A549 (cell line): ENCODE results near the gene FOLR1. TPM values are rescaled to one million over a fixed set of nuclear protein-coding genes. Genes with fewer than 3 reads are reported as not detected.

Experiments
- ATAC-seq, 2 experiments: fragments of 200-7000 bp in 1 of 2; fragments of >200 bp in 1 of 2; cut with Nextera tagmentation in 1 of 2; cut with Tn5 transposase in 1 of 2; 3 replicates each; pipeline versions ENCODE4 v1.8.0 to v1.9.1; 2018 to 2020; ENCODE audit warnings: mild to moderate bottlenecking in 1 of 2, moderate library complexity in 1 of 2
- CTCF ChIA-PET: fragments of 300-600 bp; sonication (Branson Sonifier 250); formaldehyde crosslinking; extraction: SDS; loops from one replicate; lab custom pipeline; 2021; ENCODE audit warnings: antibody characterized with exemption, inconsistent platforms; lab: Yijun Ruan, JAX
- POLR2A ChIA-PET: fragments of 350-600 bp; formaldehyde crosslinking; extraction: SDS; loops from one replicate; lab custom pipeline; 2021; ENCODE audit warnings: antibody characterized with exemption, inconsistent platforms; lab: Yijun Ruan, JAX
- DNase-seq, 2 experiments: peaks; one replicate each; pipeline versions ENCODE4 v3.0.0 to v3.0.0-alpha.2; 2011 to 2016; ENCODE audit warnings: low read depth in 1 of 2, low spot score in 1 of 2
- FAIRE-seq: peaks from 2 replicates; lab custom pipeline; 2011; peaks lifted over from hg19 to GRCh38; lab: Jason Lieb, UNC
- H3K27ac ChIP-seq, 2 experiments: fragments of >200 bp; sonication (Bioruptor Twin); formaldehyde crosslinking; 3 replicates each; pipeline ENCODE4 v1.5.1; 2016 to 2017
- H3K4me1 ChIP-seq: fragments of >200 bp; sonication (Bioruptor Twin); formaldehyde crosslinking; 3 replicates; pipeline ENCODE4 v1.6.1; 2016
- H3K4me2 ChIP-seq: fragments of >200 bp; sonication (Bioruptor Twin); formaldehyde crosslinking; 3 replicates; pipeline ENCODE4 v1.6.1; 2016
- H3K4me3 ChIP-seq: fragments of >200 bp; sonication (Bioruptor Twin); formaldehyde crosslinking; 3 replicates; pipeline ENCODE4 v1.5.1; 2016
- H3K9me3 ChIP-seq: fragments of >200 bp; sonication (Bioruptor Twin); formaldehyde crosslinking; 3 replicates; pipeline ENCODE4 v1.6.1; 2016
- BCL3 ChIP-seq: fragments of >200 bp; sonication (Bioruptor Twin); formaldehyde crosslinking; IDR thresholded peaks from 3 replicates; pipeline ENCODE4 v1.6.1; 2016
- BHLHE40 ChIP-seq: IDR thresholded peaks from 2 replicates; pipeline ENCODE4 v1.6.1; 2012; ENCODE audit warnings: low read depth, low read length, inconsistent platforms
- CBX2 ChIP-seq: fragments of 200-600 bp; sonication (generic); IDR thresholded peaks from 2 replicates; pipeline ENCODE4 v1.6.1; 2016; ENCODE audit warnings: low read depth, mild to moderate bottlenecking, borderline replicate concordance
- CHD2 ChIP-seq: fragments of 150-350 bp; IDR thresholded peaks from 2 replicates; pipeline ENCODE4 v1.6.1; 2014; ENCODE audit warnings: low read length; ENCODE audit not compliant: partially characterized antibody
- CHD4 ChIP-seq: fragments of 200-600 bp; sonication (generic); IDR thresholded peaks from 2 replicates; pipeline ENCODE4 v1.6.1; 2016; ENCODE audit warnings: antibody characterized with exemption, mild to moderate bottlenecking, borderline replicate concordance
- CTCF ChIP-seq: fragments of >200 bp; sonication (Bioruptor Twin); formaldehyde crosslinking; IDR thresholded peaks from 3 replicates; pipeline ENCODE4 v1.5.1; 2016
- EHMT2 ChIP-seq: fragments of 200-600 bp; sonication (generic); IDR thresholded peaks from 2 replicates; pipeline ENCODE4 v1.6.1; 2016; ENCODE audit warnings: antibody characterized with exemption, low read depth, mild to moderate bottlenecking, moderate library complexity
- FOSB ChIP-seq: fragments of 250-450 bp; sonication (Bioruptor Pico); IDR thresholded peaks from 2 replicates; pipeline ENCODE4 v1.5.0; 2020; ENCODE audit warnings: mild to moderate bottlenecking, moderate library complexity
- FOSL2 ChIP-seq, 2 experiments: fragments of 450-650 bp in 1 of 2; fragments of >200 bp in 1 of 2; sonication (Bioruptor Twin) in 1 of 2; formaldehyde crosslinking; IDR thresholded peaks; 2 replicates each; pipeline versions ENCODE4 v1.5.0 to v1.6.1; 2016 to 2020; ENCODE audit warnings: mild to moderate bottlenecking in 1 of 2, moderate library complexity in 1 of 2
- FOXS1 ChIP-seq: fragments of 250-450 bp; sonication (Bioruptor Pico); IDR thresholded peaks from 2 replicates; pipeline ENCODE4 v1.5.0; 2020; ENCODE audit warnings: mild to moderate bottlenecking, moderate library complexity
- GATA3 ChIP-seq: IDR thresholded peaks from 2 replicates; pipeline ENCODE4 v1.6.1; 2012; ENCODE audit warnings: borderline replicate concordance
- HEYL ChIP-seq: fragments of 250-450 bp; sonication (Bioruptor Pico); IDR thresholded peaks from 2 replicates; pipeline ENCODE4 v1.8.0; 2021; ENCODE audit warnings: mild to moderate bottlenecking, moderate library complexity
- HOXB5 ChIP-seq: fragments of 250-450 bp; sonication (Bioruptor Pico); IDR thresholded peaks from 2 replicates; pipeline ENCODE4 v1.5.0; 2020; ENCODE audit warnings: mild to moderate bottlenecking, moderate library complexity
- KDM1A ChIP-seq: fragments of 200-600 bp; sonication (generic); IDR thresholded peaks from 2 replicates; pipeline ENCODE4 v1.6.1; 2016; ENCODE audit warnings: low read depth, mild to moderate bottlenecking
- MAX ChIP-seq: IDR thresholded peaks from 2 replicates; pipeline ENCODE4 v1.6.1; 2012
- NR3C1 ChIP-seq: fragments of >200 bp; sonication (Bioruptor Twin); formaldehyde crosslinking; IDR thresholded peaks from 3 replicates; pipeline ENCODE4 v1.6.1; 2017
- POLR2A ChIP-seq: IDR thresholded peaks from 2 replicates; pipeline ENCODE4 v1.6.1; 2012; ENCODE audit warnings: mild to moderate bottlenecking, low read length
- POLR2AphosphoS2 ChIP-seq: conservative IDR thresholded peaks from 2 replicates; pipeline ENCODE4 v1.6.1; 2012; ENCODE audit warnings: low read length, improper control_type of control experiment, inconsistent platforms
- RCOR1 ChIP-seq: fragments of 150-350 bp; IDR thresholded peaks from 2 replicates; pipeline ENCODE4 v1.6.1; 2014; ENCODE audit warnings: antibody characterized with exemption, low read length, low read depth
- SMC3 ChIP-seq: fragments of >200 bp; sonication (Bioruptor Twin); formaldehyde crosslinking; IDR thresholded peaks from 3 replicates; pipeline ENCODE4 v1.6.1; 2018; ENCODE audit warnings: inconsistent platforms
- SREBF2 ChIP-seq: fragments of 450-650 bp; IDR thresholded peaks from 2 replicates; pipeline ENCODE4 v1.6.1; 2014; ENCODE audit warnings: mild to moderate bottlenecking, moderate library complexity
- TFCP2L1 ChIP-seq: fragments of 250-450 bp; sonication (Bioruptor Pico); IDR thresholded peaks from 2 replicates; pipeline ENCODE4 v1.5.0; 2021; ENCODE audit warnings: mild to moderate bottlenecking
- USF2 ChIP-seq: fragments of 450-650 bp; IDR thresholded peaks from 2 replicates; pipeline ENCODE4 v1.6.1; 2014; ENCODE audit warnings: antibody characterized with exemption
- ZFP36 ChIP-seq: fragments of 450-650 bp; IDR thresholded peaks from 2 replicates; pipeline ENCODE4 v1.6.1; 2014; ENCODE audit warnings: borderline replicate concordance; ENCODE audit not compliant: partially characterized antibody
- ZSCAN20 ChIP-seq: fragments of 250-450 bp; sonication (Bioruptor Pico); IDR thresholded peaks from 2 replicates; pipeline ENCODE4 v1.8.0; 2022; ENCODE audit warnings: mild to moderate bottlenecking, moderate library complexity
- WGBS: methylation state at CpG from one replicate; pipeline ENCODE4 v1.1.6; 2017; ENCODE audit errors: missing lambda C conversion rate; 5-methylcytosine and 5-hydroxymethylcytosine counted together
- polyA plus RNA-seq, 4 experiments: library from polyadenylated mRNA; depleted of rRNA in 3 of 4; stranded (reverse); fragments of >200 nt; fragmentation: RNase III in 1 of 4; extraction: RNeasy Plus Mini Kit Qiagen cat#74134 plus additional on column Dnase treatment in 1 of 4; gene quantifications; 2 replicates in 3 of 4; 3 replicates in 1 of 4; pipeline ENCODE4 v1.2.3, GENCODE V29; 2011 to 2017

FOLR1 gene
- polyA plus RNA-seq, 2 of the 4 experiments (the other 2 are of a cell fraction) = 0.08 to 0.22 TPM

- no peak overlapping the region for H3K27ac ChIP-seq
- no peak overlapping the region for H3K4me2 ChIP-seq
- ATAC-seq (no peak), FAIRE-seq (no peak), DNase-seq (no peak)
- WGBS = 87% methylated on average over 2 of the region's 2 CpGs
- TF ChIP-seq CBX2 (no peak), USF2 (no peak), FOSB (CRISPR knock-in tag) (no peak), MAX (no peak), POLR2A (no peak), SREBF2 (no peak), TFCP2L1 (CRISPR knock-in tag) (no peak), ZSCAN20 (no peak), POLR2AphosphoS2 (no peak), CTCF (no peak), BHLHE40 (no peak), GATA3 (no peak)
- peaks cover 12% of the 10 kb centered on the region for H3K4me1 ChIP-seq
- ChIA-PET CTCF (interaction anchor here (0.9 kb wide), 1 partner anchor 172 kb away, joined by 3 read pairs; no protein-coding TSS in a partner anchor), POLR2A (no interaction called here)
- no peak overlapping the region for H3K4me3 ChIP-seq
- 0 out of 3 replicates have a peak, but pooled peaks cover 3% of the 10 kb centered on the region for H3K9me3 ChIP-seq
Measured at GRCh38 chr11:72242141-72242540, 50.2 kb downstream of the FOLR1 start.

GRCh38 chr11:72243173-72244059, 51.5 kb downstream of the FOLR1 start:
- 89% methylated on average over 40 of the region's 58 CpGs for WGBS
- DNase-seq (no peak), FAIRE-seq (no peak), ATAC-seq (no peak)
- CTCF ChIA-PET = interaction anchor here (0.6 to 0.9 kb wide), 3 partner anchors 61 to 171 kb away, joined by 3 to 4 read pairs (median 3); no protein-coding TSS in a partner anchor
- POLR2A ChIA-PET = interaction anchor here (0.6 kb wide), 1 partner anchor 15 kb away, joined by 3 read pairs; no protein-coding TSS in a partner anchor
- no peak overlapping the region for H3K27ac ChIP-seq
- H3K4me3 ChIP-seq = no peak overlapping the region
- TF ChIP-seq CHD4 (no peak), POLR2AphosphoS2 (no peak), POLR2A (no peak), FOSB (CRISPR knock-in tag) (no peak), ZFP36 (no peak), NR3C1 (no peak), CTCF (no peak), USF2 (no peak), HOXB5 (CRISPR knock-in tag) (no peak), BCL3 (no peak), CHD2 (no peak), EHMT2 (no peak), FOSL2 (IDR thresholded peaks at IDR 0.05) (no peak), FOSL2 (CRISPR knock-in tag; IDR thresholded peaks at IDR 0.05) (no peak), RCOR1 (no peak), HEYL (CRISPR knock-in tag) (no peak), FOXS1 (no peak), BHLHE40 (no peak), KDM1A (no peak), SMC3 (no peak)
- 0 out of 3 replicates have a peak, but pooled peaks cover 3% of the 10 kb centered on the region for H3K9me3 ChIP-seq
- H3K4me1 ChIP-seq = peaks cover under 1% of the 10 kb centered on the region; the same call in 1 of the 3 replicates
- H3K4me2 ChIP-seq = no peak overlapping the region
